Right lobe of liver (tissue), 4 donors: ENCODE measurements around the gene SHROOM1.

Source experiments
- CTCF ChIP-seq, 4 donors: fragments of 200-600 bp in 3 of 4; fragments of 450-650 bp in 1 of 4; IDR thresholded peaks; one replicate each; pipeline versions ENCODE4 v1.5.1 to v1.8.0; 2016 to 2022; ENCODE audit warnings: antibody characterized with exemption in 4 of 4, mild to moderate bottlenecking in 2 of 4
- POLR2A ChIP-seq: fragments of 450-650 bp; IDR thresholded peaks from one replicate; pipeline ENCODE4 v1.6.1; 2017; ENCODE audit warnings: antibody characterized with exemption, mild to moderate bottlenecking
- donor health status: DM: no; HTN: no; CAD: no.
- donor health status: DM: no; HTN: no; CAD: no.
- donor health status: DM: no; HTN: yes; CAD: no.

GRCh38 chr5:132816083-132816482, 14.4 kb downstream of the SHROOM1 start:
- TF ChIP-seq CTCF (IDR thresholded peaks at IDR 0.05) (no peak), POLR2A (no peak)
